Prostate gland (tissue), 2 donors: Measurements from ENCODE around the gene CPLX4.

Experiments
- POLR2A ChIP-seq: fragments of 450-650 bp; IDR thresholded peaks from one replicate; pipeline ENCODE4 v1.6.1; 2016; ENCODE audit warnings: antibody characterized with exemption, mild to moderate bottlenecking
- POLR2AphosphoS5 ChIP-seq: sonication (generic); formaldehyde crosslinking; IDR thresholded peaks from one replicate; pipeline ENCODE4 v1.6.1; 2017; ENCODE audit warnings: antibody characterized with exemption
- TF ChIP-seq, protein P1 (sequence below), 4 experiments: fragments of 200-600 bp in 2 of 4; fragments of 450-650 bp in 2 of 4; sonication (generic) in 2 of 4; IDR thresholded peaks; 1 replicate in 3 of 4; 2 replicates in 1 of 4; pipeline ENCODE4 v1.5.1; 2016 to 2019; ENCODE audit warnings: antibody characterized with exemption in 4 of 4, mild to moderate bottlenecking in 2 of 4, moderate library complexity in 2 of 4

DNA sequence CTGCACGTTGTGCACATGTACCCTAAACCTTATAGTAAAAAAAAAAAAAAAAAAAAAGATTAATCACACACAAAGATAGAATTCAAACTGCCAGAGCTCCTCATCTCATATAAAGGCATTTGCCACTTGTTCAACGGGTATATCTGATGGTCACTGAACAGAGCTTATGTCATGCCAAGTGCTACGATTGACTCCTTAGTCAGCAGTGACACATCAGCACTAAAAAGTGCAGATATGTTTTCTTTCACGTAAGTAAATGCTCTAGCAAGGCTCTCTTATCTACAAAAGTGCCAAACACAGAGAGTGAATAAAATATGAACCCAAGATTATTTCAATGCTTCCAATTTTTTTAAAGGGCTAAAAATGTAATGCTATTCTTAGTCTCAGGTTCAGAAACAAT is 39.5 kb upstream of the CPLX4 start:
- TF ChIP-seq, protein P1, sequence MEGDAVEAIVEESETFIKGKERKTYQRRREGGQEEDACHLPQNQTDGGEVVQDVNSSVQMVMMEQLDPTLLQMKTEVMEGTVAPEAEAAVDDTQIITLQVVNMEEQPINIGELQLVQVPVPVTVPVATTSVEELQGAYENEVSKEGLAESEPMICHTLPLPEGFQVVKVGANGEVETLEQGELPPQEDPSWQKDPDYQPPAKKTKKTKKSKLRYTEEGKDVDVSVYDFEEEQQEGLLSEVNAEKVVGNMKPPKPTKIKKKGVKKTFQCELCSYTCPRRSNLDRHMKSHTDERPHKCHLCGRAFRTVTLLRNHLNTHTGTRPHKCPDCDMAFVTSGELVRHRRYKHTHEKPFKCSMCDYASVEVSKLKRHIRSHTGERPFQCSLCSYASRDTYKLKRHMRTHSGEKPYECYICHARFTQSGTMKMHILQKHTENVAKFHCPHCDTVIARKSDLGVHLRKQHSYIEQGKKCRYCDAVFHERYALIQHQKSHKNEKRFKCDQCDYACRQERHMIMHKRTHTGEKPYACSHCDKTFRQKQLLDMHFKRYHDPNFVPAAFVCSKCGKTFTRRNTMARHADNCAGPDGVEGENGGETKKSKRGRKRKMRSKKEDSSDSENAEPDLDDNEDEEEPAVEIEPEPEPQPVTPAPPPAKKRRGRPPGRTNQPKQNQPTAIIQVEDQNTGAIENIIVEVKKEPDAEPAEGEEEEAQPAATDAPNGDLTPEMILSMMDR (IDR thresholded peaks at IDR 0.05), result no peak
- peak; percentile 40 for TF ChIP-seq POLR2AphosphoS5
- no peak for TF ChIP-seq POLR2A
